SK-N-SH (cell line): ENCODE data around the gene PIBF1. TPM values are rescaled to one million over a fixed set of nuclear protein-coding genes. Genes with fewer than 3 reads are reported as not detected.

Source experiments
- CTCF ChIA-PET: fragments of 300-600, 350-600 bp; formaldehyde crosslinking; extraction: SDS; loops from one replicate; lab custom pipeline; 2021; lab: Yijun Ruan, JAX
- POLR2A ChIA-PET: fragments of 350-600 bp; sonication (Branson Sonifier 250); formaldehyde crosslinking; extraction: SDS; loops from one replicate; lab custom pipeline; 2020; ENCODE audit warnings: antibody characterized with exemption, inconsistent platforms; lab: Yijun Ruan, JAX
- DNase-seq: peaks from one replicate; pipeline ENCODE4 v3.0.0; 2012
- H2AFZ ChIP-seq: fragments of 200-600 bp; sonication (generic); 2 replicates; pipeline ENCODE4 v1.8.1; 2016; ENCODE audit warnings: antibody characterized with exemption, mild to moderate bottlenecking, low read depth
- H3F3A ChIP-seq: fragments of 200-600 bp; sonication (generic); replicated peaks from 2 replicates; pipeline ENCODE3; 2016; ENCODE audit warnings: antibody characterized with exemption, mild to moderate bottlenecking; ENCODE audit not compliant: insufficient read depth
- H3K27ac ChIP-seq, 2 experiments: fragments of 200-500 bp in 1 of 2; fragments of 200-600 bp in 1 of 2; sonication (Bioruptor generic) in 1 of 2; sonication (generic), shearing (Covaris generic) in 1 of 2; 2 replicates each; pipeline versions ENCODE4 v1.5.1 to v1.6.1; 2014 to 2016; ENCODE audit warnings: low read depth in 2 of 2, inconsistent platforms in 1 of 2, low read length in 1 of 2, mild to moderate bottlenecking in 1 of 2, mixed read lengths in 1 of 2
- H3K27me3 ChIP-seq: fragments of 200-600 bp; sonication (generic), shearing (Covaris generic); 2 replicates; pipeline ENCODE4 v1.6.1; 2016; ENCODE audit warnings: mixed run types; ENCODE audit not compliant: insufficient read depth
- H3K36me3 ChIP-seq, 2 experiments: fragments of 200-500 bp in 1 of 2; fragments of 200-600 bp in 1 of 2; sonication (Bioruptor generic) in 1 of 2; sonication (generic) in 1 of 2; replicated peaks in 1 of 2; 2 replicates each; pipeline versions ENCODE3 to v1.5.1; 2014 to 2016; ENCODE audit warnings: low read length in 1 of 2, mild to moderate bottlenecking in 1 of 2; ENCODE audit not compliant: insufficient read depth in 2 of 2, control insufficient read depth in 1 of 2
- H3K4me1 ChIP-seq, 2 experiments: fragments of 200-500 bp in 1 of 2; fragments of 200-600 bp in 1 of 2; sonication (Bioruptor generic) in 1 of 2; sonication (generic), shearing (Covaris generic) in 1 of 2; 2 replicates each; pipeline versions ENCODE4 v1.5.1 to v1.6.1; 2014 to 2016; ENCODE audit warnings: low read depth in 1 of 2, low read length in 1 of 2, mixed run types in 1 of 2; ENCODE audit not compliant: insufficient read depth in 2 of 2, control insufficient read depth in 1 of 2
- H3K4me2 ChIP-seq: fragments of 200-600 bp; sonication (generic), shearing (Covaris generic); 2 replicates; pipeline ENCODE4 v1.6.1; 2017; ENCODE audit warnings: mixed run types
- H3K4me3 ChIP-seq, 2 experiments: fragments of 200-500 bp in 1 of 2; fragments of 200-600 bp in 1 of 2; sonication (Bioruptor generic) in 1 of 2; sonication (generic), shearing (Covaris generic) in 1 of 2; 2 replicates each; pipeline versions ENCODE4 v1.5.1 to v1.8.1; 2014 to 2016; ENCODE audit warnings: low read depth in 2 of 2, inconsistent platforms in 1 of 2, low read length in 1 of 2, mild to moderate bottlenecking in 1 of 2, mixed read lengths in 1 of 2, moderate library complexity in 1 of 2
- H3K79me2 ChIP-seq: fragments of 200-600 bp; sonication (generic); 2 replicates; pipeline ENCODE4 v1.8.1; 2017; ENCODE audit warnings: mild to moderate bottlenecking; ENCODE audit not compliant: insufficient read depth
- H3K9ac ChIP-seq: fragments of 200-600 bp; sonication (generic); 2 replicates; pipeline ENCODE4 v1.6.1; 2017; ENCODE audit warnings: mixed run types
- H3K9me2 ChIP-seq: fragments of 200-600 bp; sonication (generic); 2 replicates; pipeline ENCODE4 v1.6.1; 2017; ENCODE audit warnings: mixed run types
- H3K9me3 ChIP-seq: fragments of 200-600 bp; sonication (generic); 2 replicates; pipeline ENCODE4 v1.6.1; 2017; ENCODE audit warnings: mixed run types, mild to moderate bottlenecking, moderate library complexity
- H4K20me1 ChIP-seq: fragments of 200-600 bp; sonication (generic); 2 replicates; pipeline ENCODE4 v1.6.1; 2017; ENCODE audit warnings: mild to moderate bottlenecking, mixed run types; ENCODE audit not compliant: insufficient read depth
- EP300 ChIP-seq, 2 experiments: IDR thresholded peaks; 2 replicates each; pipeline versions ENCODE4 v1.4.0 to v1.6.1; 2012; ENCODE audit warnings: borderline replicate concordance in 1 of 2, low read depth in 1 of 2, low read length in 1 of 2
- FOSL2 ChIP-seq: IDR thresholded peaks from 2 replicates; pipeline ENCODE4 v1.4.0; 2012; ENCODE audit warnings: low read depth, mild to moderate bottlenecking, moderate library complexity, borderline replicate concordance
- FOXJ3 ChIP-seq: sonication (generic); formaldehyde crosslinking; IDR thresholded peaks from 2 replicates; pipeline ENCODE4 v1.5.1; 2020; ENCODE audit warnings: mild to moderate bottlenecking, missing genetic modification reagents
- GABPA ChIP-seq: IDR thresholded peaks from 2 replicates; pipeline ENCODE4 v1.4.0; 2012; ENCODE audit warnings: low read depth, mild to moderate bottlenecking
- NFIC ChIP-seq: IDR thresholded peaks from 2 replicates; pipeline ENCODE4 v1.4.0; 2012; ENCODE audit warnings: borderline replicate concordance
- POLR2AphosphoS5 ChIP-seq: IDR thresholded peaks from 2 replicates; pipeline ENCODE4 v1.6.1; 2012; ENCODE audit warnings: low read depth, low read length
- RAD21 ChIP-seq: IDR thresholded peaks from 2 replicates; pipeline ENCODE4 v1.6.1; 2012; ENCODE audit warnings: mild to moderate bottlenecking, low read length
- RXRA ChIP-seq: IDR thresholded peaks from 2 replicates; pipeline ENCODE4 v1.4.0; 2012; ENCODE audit warnings: low read depth, mild to moderate bottlenecking, borderline replicate concordance
- WGBS: methylation state at CpG from one replicate; pipeline ENCODE4 v1.1.6; 2017; ENCODE audit warnings: low lambda C conversion rate; 5-methylcytosine and 5-hydroxymethylcytosine counted together
- polyA plus RNA-seq, 3 experiments: library from polyadenylated mRNA; depleted of rRNA; stranded (reverse); fragments of >200 nt; gene quantifications; 2 replicates each; pipeline ENCODE4 v1.2.3, GENCODE V29; 2012
- TF ChIP-seq, protein P1 (sequence below): IDR thresholded peaks from 2 replicates; pipeline ENCODE4 v1.4.0; 2012; ENCODE audit warnings: low read depth, borderline replicate concordance
- TF ChIP-seq, protein P2 (sequence below): IDR thresholded peaks from 2 replicates; pipeline ENCODE4 v1.4.0; 2012; ENCODE audit warnings: low read depth, borderline replicate concordance
- TF ChIP-seq, protein P3 (sequence below): IDR thresholded peaks from 2 replicates; pipeline ENCODE4; 2012

PIBF1 gene
- polyA plus RNA-seq, 1 of the 3 experiments (the other 2 are of a cell fraction), result 3.9 TPM

DNA sequence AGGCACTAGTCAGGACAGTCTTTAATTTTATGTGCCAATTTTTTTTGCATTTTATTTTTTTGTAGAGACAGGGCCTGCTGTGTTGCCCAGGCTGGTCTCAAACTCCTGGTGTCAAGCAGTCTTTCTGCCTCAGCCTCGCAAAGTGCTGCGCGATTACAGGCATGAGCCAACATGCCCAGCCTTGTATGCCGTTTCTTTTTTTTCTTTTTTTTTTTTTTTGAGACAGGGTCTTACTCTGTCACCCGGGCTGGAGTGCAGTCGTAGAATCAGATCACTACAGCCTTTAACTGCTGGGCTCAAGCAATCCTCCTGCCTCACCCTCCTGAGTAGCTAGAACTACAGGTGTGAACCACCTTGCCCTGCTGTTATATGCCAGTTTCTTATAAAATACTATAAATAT lies 27.8 kb upstream of the PIBF1 start (continued):
- TF ChIP-seq, protein P1, sequence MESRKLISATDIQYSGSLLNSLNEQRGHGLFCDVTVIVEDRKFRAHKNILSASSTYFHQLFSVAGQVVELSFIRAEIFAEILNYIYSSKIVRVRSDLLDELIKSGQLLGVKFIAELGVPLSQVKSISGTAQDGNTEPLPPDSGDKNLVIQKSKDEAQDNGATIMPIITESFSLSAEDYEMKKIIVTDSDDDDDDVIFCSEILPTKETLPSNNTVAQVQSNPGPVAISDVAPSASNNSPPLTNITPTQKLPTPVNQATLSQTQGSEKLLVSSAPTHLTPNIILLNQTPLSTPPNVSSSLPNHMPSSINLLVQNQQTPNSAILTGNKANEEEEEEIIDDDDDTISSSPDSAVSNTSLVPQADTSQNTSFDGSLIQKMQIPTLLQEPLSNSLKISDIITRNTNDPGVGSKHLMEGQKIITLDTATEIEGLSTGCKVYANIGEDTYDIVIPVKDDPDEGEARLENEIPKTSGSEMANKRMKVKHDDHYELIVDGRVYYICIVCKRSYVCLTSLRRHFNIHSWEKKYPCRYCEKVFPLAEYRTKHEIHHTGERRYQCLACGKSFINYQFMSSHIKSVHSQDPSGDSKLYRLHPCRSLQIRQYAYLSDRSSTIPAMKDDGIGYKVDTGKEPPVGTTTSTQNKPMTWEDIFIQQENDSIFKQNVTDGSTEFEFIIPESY, result no peak
- TF ChIP-seq RAD21 (no peak), NFIC (no peak), RXRA (no peak), GABPA (no peak), FOSL2 (no peak)
- TF ChIP-seq, protein P2, sequence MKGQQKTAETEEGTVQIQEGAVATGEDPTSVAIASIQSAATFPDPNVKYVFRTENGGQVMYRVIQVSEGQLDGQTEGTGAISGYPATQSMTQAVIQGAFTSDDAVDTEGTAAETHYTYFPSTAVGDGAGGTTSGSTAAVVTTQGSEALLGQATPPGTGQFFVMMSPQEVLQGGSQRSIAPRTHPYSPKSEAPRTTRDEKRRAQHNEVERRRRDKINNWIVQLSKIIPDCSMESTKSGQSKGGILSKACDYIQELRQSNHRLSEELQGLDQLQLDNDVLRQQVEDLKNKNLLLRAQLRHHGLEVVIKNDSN, result no peak
- TF ChIP-seq, protein P3, sequence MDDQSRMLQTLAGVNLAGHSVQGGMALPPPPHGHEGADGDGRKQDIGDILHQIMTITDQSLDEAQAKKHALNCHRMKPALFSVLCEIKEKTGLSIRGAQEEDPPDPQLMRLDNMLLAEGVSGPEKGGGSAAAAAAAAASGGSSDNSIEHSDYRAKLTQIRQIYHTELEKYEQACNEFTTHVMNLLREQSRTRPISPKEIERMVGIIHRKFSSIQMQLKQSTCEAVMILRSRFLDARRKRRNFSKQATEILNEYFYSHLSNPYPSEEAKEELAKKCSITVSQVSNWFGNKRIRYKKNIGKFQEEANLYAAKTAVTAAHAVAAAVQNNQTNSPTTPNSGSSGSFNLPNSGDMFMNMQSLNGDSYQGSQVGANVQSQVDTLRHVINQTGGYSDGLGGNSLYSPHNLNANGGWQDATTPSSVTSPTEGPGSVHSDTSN, result no peak

DNA sequence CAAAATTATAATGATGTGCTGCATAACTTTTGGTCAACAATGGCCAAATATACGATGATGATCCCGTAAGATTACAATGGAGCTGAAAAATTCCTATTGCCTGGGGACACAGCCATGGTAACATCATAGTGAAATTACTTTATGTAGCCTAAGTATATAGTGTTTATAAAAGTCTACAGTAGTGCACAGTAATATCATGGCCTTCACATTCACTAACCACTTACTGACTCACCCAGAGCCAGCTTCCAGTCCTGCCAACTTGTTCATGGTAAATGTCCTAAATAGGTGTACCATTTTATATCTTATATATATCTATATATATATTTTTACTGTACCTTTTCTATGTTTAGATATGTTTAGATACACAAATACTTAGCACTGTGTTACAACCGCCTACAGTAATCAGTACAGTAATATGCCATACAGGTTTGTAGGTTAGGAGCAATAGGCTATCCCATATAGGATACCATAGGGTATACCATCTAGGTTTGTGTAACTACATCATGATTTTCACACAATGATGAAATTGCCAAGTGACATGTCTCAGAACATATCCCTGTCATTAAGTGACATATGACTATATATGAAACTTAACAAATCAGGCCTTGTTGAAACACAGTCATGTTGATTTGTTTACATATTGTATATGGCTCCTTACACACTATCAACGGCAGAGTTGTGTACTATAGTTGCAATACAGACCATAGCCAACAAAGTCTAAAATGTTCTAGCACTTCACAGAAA lies 24.0 kb upstream of the PIBF1 start:
- H3K79me2 ChIP-seq, result peaks cover 14% of the 10 kb centered on the region
- no peaks in the 10 kb centered on the region for H3K9me3 ChIP-seq
- no peak for DNase-seq
- peaks cover 34% of the 10 kb centered on the region for H3F3A ChIP-seq
- H3K27me3 ChIP-seq, result no peaks in the 10 kb centered on the region
- 74% methylated on average over 4 of the region's 4 CpGs for WGBS
- no peak overlapping the region for H3K4me2 ChIP-seq
- H3K27ac ChIP-seq, result no peak overlapping the region
- POLR2A ChIA-PET, result no interaction called here
- H3K9ac ChIP-seq, result no peak overlapping the region
- H4K20me1 ChIP-seq, result no peaks in the 10 kb centered on the region
- H2AFZ ChIP-seq, result no peak overlapping the region
- TF ChIP-seq POLR2AphosphoS5 (no peak), FOSL2 (no peak), FOXJ3 (CRISPR knock-in tag) (no peak), EP300 (IDR thresholded peaks at IDR 0.05; ENCODE audit: borderline replicate concordance in 1 of 2, low read depth in 1 of 2, low read length in 1 of 2) (no peak)
- no peaks in the 10 kb centered on the region for H3K4me1 ChIP-seq
- H3K4me3 ChIP-seq, result no peak overlapping the region
- H3K9me2 ChIP-seq, result no peaks in the 10 kb centered on the region
- CTCF ChIA-PET, result interaction anchor here (0.8 kb wide), 1 partner anchor 14 kb away, joined by 3 read pairs; no protein-coding TSS in a partner anchor
- H3K36me3 ChIP-seq, result peaks cover 78 to 86% of the 10 kb centered on the region in 2 experiments
